ENCODE results near the gene PTPRO.

PTPRO gene

GRCh38 chr12:15536446-15536845, 214.1 kb downstream of the PTPRO start:
- no peaks in the 10 kb centered on the region for H3K36me3 ChIP-seq (ENCODE audit: insufficient read depth)
- H3K79me2 ChIP-seq (ENCODE audit: insufficient read depth, low read depth) = no peaks in the 10 kb centered on the region
- H2AFZ ChIP-seq (ENCODE audit: low read depth) = no peak overlapping the region
- H3K4me2 ChIP-seq = no peak overlapping the region
- no peaks in the 10 kb centered on the region for H4K20me1 ChIP-seq (ENCODE audit: insufficient read depth)
- H3K4me3 ChIP-seq (IDR thresholded peaks at IDR 0.05; ENCODE audit: insufficient read depth, low read depth, low read length) = no peak overlapping the region
- H3K9ac ChIP-seq = no peak overlapping the region
- TF ChIP-seq CTCF (conservative IDR thresholded peaks at IDR 0.05; ENCODE audit: low read depth, low read length) = no peak
- no peaks in the 10 kb centered on the region for H3K27me3 ChIP-seq (ENCODE audit: insufficient read depth, low read depth)
- H3K4me1 ChIP-seq (ENCODE audit: low read depth, poor library complexity, severe bottlenecking) = no peaks in the 10 kb centered on the region
- H3K27ac ChIP-seq = no peak overlapping the region

- Histone ChIP-seq H3K4me3 (IDR thresholded peaks at IDR 0.05; ENCODE audit: insufficient read depth, low read depth, low read length) (no peak overlapping the region), H3K4me1 (ENCODE audit: low read depth, poor library complexity, severe bottlenecking) (no peaks in the 10 kb centered on the region), H3K27me3 (ENCODE audit: insufficient read depth, low read depth) (no peaks in the 10 kb centered on the region), H3K79me2 (ENCODE audit: insufficient read depth, low read depth) (no peaks in the 10 kb centered on the region), H3K27ac (no peak overlapping the region), H3K9ac (no peak overlapping the region), H3K4me2 (no peak overlapping the region), H2AFZ (ENCODE audit: low read depth) (no peak overlapping the region), H3K36me3 (ENCODE audit: insufficient read depth) (no peaks in the 10 kb centered on the region), H4K20me1 (ENCODE audit: insufficient read depth) (no peaks in the 10 kb centered on the region)
- no peak for TF ChIP-seq CTCF (conservative IDR thresholded peaks at IDR 0.05; ENCODE audit: low read depth, low read length)
Measured at GRCh38 chr12:15538881-15539280, 216.6 kb downstream of the PTPRO start.

GRCh38 chr12:15540005-15540404, 217.7 kb downstream of the PTPRO start:
- H4K20me1 ChIP-seq (ENCODE audit: insufficient read depth) = no peaks in the 10 kb centered on the region
- no peaks in the 10 kb centered on the region for H3K27me3 ChIP-seq (ENCODE audit: insufficient read depth, low read depth)
- H3K79me2 ChIP-seq (ENCODE audit: insufficient read depth, low read depth) = no peaks in the 10 kb centered on the region
- no peak overlapping the region for H2AFZ ChIP-seq (ENCODE audit: low read depth)
- H3K4me3 ChIP-seq (IDR thresholded peaks at IDR 0.05; ENCODE audit: insufficient read depth, low read depth, low read length) = no peak overlapping the region
- TF ChIP-seq CTCF (conservative IDR thresholded peaks at IDR 0.05; ENCODE audit: low read depth, low read length) = no peak
- no peak overlapping the region for H3K27ac ChIP-seq
- no peak overlapping the region for H3K9ac ChIP-seq
- no peak overlapping the region for H3K4me2 ChIP-seq
- H3K36me3 ChIP-seq (ENCODE audit: insufficient read depth) = no peaks in the 10 kb centered on the region
- H3K4me1 ChIP-seq (ENCODE audit: low read depth, poor library complexity, severe bottlenecking) = no peaks in the 10 kb centered on the region

- no peaks in the 10 kb centered on the region for H3K27me3 ChIP-seq (ENCODE audit: insufficient read depth, low read depth)
- H3K27ac ChIP-seq = no peak overlapping the region
- no peak overlapping the region for H3K4me2 ChIP-seq
- H2AFZ ChIP-seq (ENCODE audit: low read depth) = no peak overlapping the region
- no peak overlapping the region for H3K9ac ChIP-seq
- no peak for TF ChIP-seq CTCF (conservative IDR thresholded peaks at IDR 0.05; ENCODE audit: low read depth, low read length)
- H3K4me1 ChIP-seq (ENCODE audit: low read depth, poor library complexity, severe bottlenecking) = no peaks in the 10 kb centered on the region
- no peaks in the 10 kb centered on the region for H3K36me3 ChIP-seq (ENCODE audit: insufficient read depth)
- no peaks in the 10 kb centered on the region for H4K20me1 ChIP-seq (ENCODE audit: insufficient read depth)
- H3K79me2 ChIP-seq (ENCODE audit: insufficient read depth, low read depth) = no peaks in the 10 kb centered on the region
- H3K4me3 ChIP-seq (IDR thresholded peaks at IDR 0.05; ENCODE audit: insufficient read depth, low read depth, low read length) = no peak overlapping the region
Measured at GRCh38 chr12:15540469-15540872, 218.2 kb downstream of the PTPRO start.
